Osteoblast (primary cell): Measurements from ENCODE around the gene TNKS1BP1. TPM values are rescaled to one million over a fixed set of nuclear protein-coding genes. Genes with fewer than 3 reads are reported as not detected.

Experiments
- DNase-seq: peaks from one replicate; pipeline ENCODE4 v3.0.0; 2011; ENCODE audit warnings: low spot score, mixed read lengths; ENCODE audit not compliant: insufficient read length; ENCODE audit errors: missing footprints
- H2AFZ ChIP-seq: 2 replicates; pipeline ENCODE4 v1.6.0; 2011; ENCODE audit warnings: mild to moderate bottlenecking, low read length
- H3K27ac ChIP-seq: 2 replicates; pipeline ENCODE4 v1.5.1; 2011; ENCODE audit warnings: mild to moderate bottlenecking, low read depth, low read length, moderate library complexity
- H3K27me3 ChIP-seq: 2 replicates; pipeline ENCODE4 v1.6.0; 2012; ENCODE audit warnings: mild to moderate bottlenecking, control low read depth, inconsistent platforms, low read length, moderate library complexity; ENCODE audit not compliant: insufficient read depth
- H3K36me3 ChIP-seq: 2 replicates; pipeline ENCODE4 v1.5.1; 2011; ENCODE audit warnings: mild to moderate bottlenecking, low read length, control low read depth, moderate library complexity; ENCODE audit not compliant: insufficient read depth
- H3K4me1 ChIP-seq: 2 replicates; pipeline ENCODE4 v1.5.1; 2011; ENCODE audit warnings: mild to moderate bottlenecking, low read length, control low read depth, moderate library complexity; ENCODE audit not compliant: insufficient read depth
- H3K4me2 ChIP-seq: 2 replicates; pipeline ENCODE4 v1.6.0; 2011; ENCODE audit warnings: mild to moderate bottlenecking, low read length; ENCODE audit not compliant: insufficient read depth
- H3K4me3 ChIP-seq: fragments of 200-600 bp; sonication (generic); 3 replicates; pipeline ENCODE4 v1.5.1; 2012; ENCODE audit warnings: mild to moderate bottlenecking, low read length, inconsistent platforms; ENCODE audit not compliant: insufficient read depth
- H3K79me2 ChIP-seq: 2 replicates; pipeline ENCODE4 v1.6.0; 2012; ENCODE audit warnings: mild to moderate bottlenecking, low read length, control low read depth, inconsistent platforms; ENCODE audit not compliant: insufficient read depth
- H3K9me3 ChIP-seq: 2 replicates; pipeline ENCODE4 v1.5.1; 2011; ENCODE audit warnings: low read depth, low read length, control low read depth
- H4K20me1 ChIP-seq: 2 replicates; pipeline ENCODE4 v1.6.0; 2012; ENCODE audit warnings: mild to moderate bottlenecking, low read length, control low read depth; ENCODE audit not compliant: insufficient read depth
- CTCF ChIP-seq: IDR thresholded peaks from 2 replicates; pipeline ENCODE4 v1.5.1; 2011; ENCODE audit warnings: mild to moderate bottlenecking, low read depth, low read length, moderate library complexity; ENCODE audit errors: extremely low read depth
- total RNA-seq: library from RNA; depleted of rRNA; stranded (reverse); fragments of >200 nt; gene quantifications from 2 replicates; pipeline ENCODE4 v1.2.3, GENCODE V29; 2012

Gene TNKS1BP1
- total RNA-seq, 1 donor = 74.6 TPM

- H3K4me2 ChIP-seq = peak overlapping the region; percentile 36
These were observed 33.1 kb upstream of the TNKS1BP1 start for GRCh38 chr11:57357856-57358255.

GRCh38 chr11:57357310-57357709, 32.6 kb upstream of the TNKS1BP1 start:
- Histone ChIP-seq H3K9me3 (no peaks in the 10 kb centered on the region), H2AFZ (no peak overlapping the region), H3K27me3 (peaks cover 14% of the 10 kb centered on the region), H3K27ac (no peak overlapping the region), H4K20me1 (no peaks in the 10 kb centered on the region), H3K4me1 (no peaks in the 10 kb centered on the region), H3K36me3 (no peaks in the 10 kb centered on the region), H3K4me3 (no peak overlapping the region), H3K4me2 (no peak overlapping the region), H3K79me2 (no peaks in the 10 kb centered on the region)
- DNase-seq = no peak
- no peak for TF ChIP-seq CTCF

More at GRCh38 chr11:57357856-57358255, 33.1 kb upstream of the TNKS1BP1 start:
- Histone ChIP-seq H4K20me1 (no peaks in the 10 kb centered on the region), H3K4me1 (no peaks in the 10 kb centered on the region), H3K79me2 (no peaks in the 10 kb centered on the region), H3K27me3 (peaks cover 10% of the 10 kb centered on the region), H3K36me3 (no peaks in the 10 kb centered on the region), H3K4me3 (no peak overlapping the region), H3K9me3 (no peaks in the 10 kb centered on the region), H2AFZ (no peak overlapping the region), H3K27ac (no peak overlapping the region)
- TF ChIP-seq CTCF = no peak
- no peak for DNase-seq

GRCh38 chr11:57356268-57356667, 31.5 kb upstream of the TNKS1BP1 start:
- H3K9me3 ChIP-seq = no peaks in the 10 kb centered on the region
- H2AFZ ChIP-seq = peak overlapping the region; percentile 5
- H3K27ac ChIP-seq = no peak overlapping the region
- no peaks in the 10 kb centered on the region for H3K4me1 ChIP-seq
- no peak overlapping the region for H3K4me3 ChIP-seq
- H3K79me2 ChIP-seq = no peaks in the 10 kb centered on the region
- peaks cover 8% of the 10 kb centered on the region for H3K27me3 ChIP-seq
- H3K36me3 ChIP-seq = no peaks in the 10 kb centered on the region
- no peaks in the 10 kb centered on the region for H4K20me1 ChIP-seq
- DNase-seq = no peak
- no peak for TF ChIP-seq CTCF
- no peak overlapping the region for H3K4me2 ChIP-seq

- no peak for TF ChIP-seq CTCF
- no peak overlapping the region for H3K27ac ChIP-seq
These were observed 29.9 kb upstream of the TNKS1BP1 start for GRCh38 chr11:57354699-57355098.

More at GRCh38 chr11:57354699-57355098, 29.9 kb upstream of the TNKS1BP1 start:
- peaks cover 2% of the 10 kb centered on the region for H3K9me3 ChIP-seq
- no peak for DNase-seq
- no peak overlapping the region for H3K4me2 ChIP-seq
- no peak overlapping the region for H3K4me3 ChIP-seq
- peaks cover 12% of the 10 kb centered on the region for H3K27me3 ChIP-seq
- H3K36me3 ChIP-seq = no peaks in the 10 kb centered on the region
- no peak overlapping the region for H2AFZ ChIP-seq
- H3K79me2 ChIP-seq = no peaks in the 10 kb centered on the region
- H3K4me1 ChIP-seq = peaks cover under 1% of the 10 kb centered on the region
- H4K20me1 ChIP-seq = no peaks in the 10 kb centered on the region
